ENCODE results near the gene TVP23A. TPM values are rescaled to one million over a fixed set of nuclear protein-coding genes. Genes with fewer than 3 reads are reported as not detected.

The TVP23A gene
- total RNA-seq, 1 experiment from 2014 or later, result not detected

DNA sequence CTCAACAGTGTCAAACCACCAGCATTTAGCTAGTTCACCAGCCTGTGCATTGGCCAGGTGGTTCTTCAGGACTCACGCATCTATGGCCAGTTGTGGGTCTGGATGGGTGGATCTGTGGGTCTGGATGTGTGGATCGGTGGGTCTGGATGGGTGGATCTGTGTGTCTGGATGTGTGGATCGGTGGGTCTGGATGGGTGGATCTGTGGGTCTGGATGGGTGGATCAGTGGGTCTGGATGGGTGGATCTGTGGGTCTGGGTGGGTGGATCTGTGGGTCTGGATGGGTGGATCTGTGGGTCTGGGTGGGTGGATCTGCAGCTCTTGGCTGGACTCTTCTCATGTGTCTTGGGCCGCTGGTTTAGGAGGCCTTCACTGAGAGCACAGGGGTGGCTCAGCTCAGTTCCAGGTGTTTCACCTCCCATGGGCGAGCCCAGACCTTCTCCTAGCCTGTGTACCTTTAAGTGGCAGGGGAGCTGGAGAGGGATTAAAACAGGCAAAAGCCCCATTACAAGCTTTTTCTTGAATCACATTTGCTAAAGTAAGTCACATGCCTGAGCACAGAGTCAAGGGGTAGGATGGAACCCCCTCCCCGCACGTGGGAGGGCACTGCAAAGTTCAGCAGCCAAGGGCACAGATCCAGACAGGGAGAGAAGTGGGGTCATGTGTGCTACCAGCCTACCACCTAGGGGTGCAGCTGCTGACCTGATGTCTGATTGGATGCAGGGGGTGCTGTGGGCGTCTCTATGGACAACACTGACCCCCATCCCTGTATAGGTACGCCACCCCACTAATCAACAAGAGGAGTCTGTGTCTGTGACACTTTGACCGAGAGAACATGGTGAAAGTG, 78.4 kb downstream of the TVP23A start:
- DNase-seq (ENCODE audit: low spot score), result no peak
- POLR2A ChIA-PET (ENCODE audit: low non-redundant PET), result no interaction called here
- no peak overlapping the region for H3K27ac ChIP-seq (ENCODE audit: low read depth, low read length, poor library complexity, severe bottlenecking)
- H3K4me3 ChIP-seq (ENCODE audit: low read depth, low read length, poor library complexity, severe bottlenecking), result no peak overlapping the region
- no TSS peak for BruUV-seq (replicated peaks)
- TF ChIP-seq, protein P1, sequence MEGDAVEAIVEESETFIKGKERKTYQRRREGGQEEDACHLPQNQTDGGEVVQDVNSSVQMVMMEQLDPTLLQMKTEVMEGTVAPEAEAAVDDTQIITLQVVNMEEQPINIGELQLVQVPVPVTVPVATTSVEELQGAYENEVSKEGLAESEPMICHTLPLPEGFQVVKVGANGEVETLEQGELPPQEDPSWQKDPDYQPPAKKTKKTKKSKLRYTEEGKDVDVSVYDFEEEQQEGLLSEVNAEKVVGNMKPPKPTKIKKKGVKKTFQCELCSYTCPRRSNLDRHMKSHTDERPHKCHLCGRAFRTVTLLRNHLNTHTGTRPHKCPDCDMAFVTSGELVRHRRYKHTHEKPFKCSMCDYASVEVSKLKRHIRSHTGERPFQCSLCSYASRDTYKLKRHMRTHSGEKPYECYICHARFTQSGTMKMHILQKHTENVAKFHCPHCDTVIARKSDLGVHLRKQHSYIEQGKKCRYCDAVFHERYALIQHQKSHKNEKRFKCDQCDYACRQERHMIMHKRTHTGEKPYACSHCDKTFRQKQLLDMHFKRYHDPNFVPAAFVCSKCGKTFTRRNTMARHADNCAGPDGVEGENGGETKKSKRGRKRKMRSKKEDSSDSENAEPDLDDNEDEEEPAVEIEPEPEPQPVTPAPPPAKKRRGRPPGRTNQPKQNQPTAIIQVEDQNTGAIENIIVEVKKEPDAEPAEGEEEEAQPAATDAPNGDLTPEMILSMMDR (conservative IDR thresholded peaks at IDR 0.05; ENCODE audit: low read depth, low read length), result no peak
- TF ChIP-seq EZH2 (IDR thresholded peaks at IDR 0.05; ENCODE audit: borderline replicate concordance, low read depth, low read length, poor library complexity, severe bottlenecking), result no peak
- no peaks in the 10 kb centered on the region for H3K9me3 ChIP-seq (ENCODE audit: low read depth, low read length, poor library complexity, severe bottlenecking)
- H3K27me3 ChIP-seq (replicated peaks; ENCODE audit: insufficient read depth, low read depth, low read length, poor library complexity), result no peaks in the 10 kb centered on the region
- intact Hi-C loops (cut with micrococcal nuclease; ENCODE audit: unreplicated experiment), result loop anchor here (5.0 to 10.0 kb wide), 3 partner anchors 155 to 428 kb away; partner anchors contain the start of gene EMP2
- CTCF ChIA-PET, result no interaction called here
- H3K4me1 ChIP-seq (ENCODE audit: insufficient read depth, low read length, poor library complexity, severe bottlenecking), result peaks cover 5% of the 10 kb centered on the region
- no peaks in the 10 kb centered on the region for H3K36me3 ChIP-seq (ENCODE audit: insufficient read depth, low read length, poor library complexity, severe bottlenecking)

GRCh38 chr16:10738231-10739077, 80.1 kb downstream of the TVP23A start:
- no peak for DNase-seq (ENCODE audit: low spot score)
- ChIA-PET CTCF (interaction anchor here (0.7 kb wide), 1 partner anchor 222 kb away, joined by 5 read pairs; no protein-coding TSS in a partner anchor), POLR2A (ENCODE audit: low non-redundant PET) (no interaction called here)
- H3K4me1 ChIP-seq (ENCODE audit: insufficient read depth, low read length, poor library complexity, severe bottlenecking), result no peaks in the 10 kb centered on the region
- H3K27me3 ChIP-seq (replicated peaks; ENCODE audit: insufficient read depth, low read depth, low read length, poor library complexity), result no peaks in the 10 kb centered on the region
- H3K9me3 ChIP-seq (ENCODE audit: low read depth, low read length, poor library complexity, severe bottlenecking), result no peaks in the 10 kb centered on the region
- intact Hi-C loops (cut with micrococcal nuclease; ENCODE audit: unreplicated experiment), result loop anchor here (5.0 to 10.0 kb wide), 2 partner anchors 154 to 426 kb away; partner anchors contain the start of gene EMP2
- H3K27ac ChIP-seq (ENCODE audit: low read depth, low read length, poor library complexity, severe bottlenecking), result no peak overlapping the region
- BruUV-seq (replicated peaks), result no TSS peak
- H3K36me3 ChIP-seq (ENCODE audit: insufficient read depth, low read length, poor library complexity, severe bottlenecking), result no peaks in the 10 kb centered on the region
- TF ChIP-seq, protein P1 (conservative IDR thresholded peaks at IDR 0.05; ENCODE audit: low read depth, low read length), result no peak
- TF ChIP-seq EZH2 (IDR thresholded peaks at IDR 0.05; ENCODE audit: borderline replicate concordance, low read depth, low read length, poor library complexity, severe bottlenecking), result no peak
- H3K4me3 ChIP-seq (ENCODE audit: low read depth, low read length, poor library complexity, severe bottlenecking), result no peak overlapping the region

DNA sequence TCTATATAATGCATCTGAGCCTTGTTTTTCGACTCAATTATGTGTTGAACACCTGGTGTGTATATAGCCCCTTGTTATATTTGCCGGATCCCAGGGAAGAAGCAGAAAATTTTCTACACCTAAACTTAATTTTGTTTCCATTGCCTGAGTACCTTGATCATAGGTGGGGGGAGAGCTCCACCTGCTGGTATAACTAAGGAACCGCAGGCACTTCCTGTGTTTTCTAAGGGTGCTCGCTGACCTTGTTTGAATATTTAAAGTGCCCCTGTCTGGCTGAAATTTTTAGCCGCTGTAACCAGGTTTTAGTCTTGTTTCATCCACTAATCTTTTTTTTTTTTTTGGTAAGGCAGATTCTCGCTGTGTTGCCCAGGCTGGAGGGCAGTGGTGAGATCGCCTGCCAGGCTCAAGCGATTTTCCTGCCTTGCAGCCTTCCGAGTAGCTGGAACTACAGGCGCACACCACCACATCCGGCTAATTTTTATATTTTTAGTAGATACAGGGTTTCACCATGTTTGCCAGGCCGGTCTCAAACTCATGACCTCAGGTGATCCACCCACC, 81.4 kb downstream of the TVP23A start:
- POLR2A ChIA-PET (ENCODE audit: low non-redundant PET), result no interaction called here

More for the DNA sequence above, 81.4 kb downstream of the TVP23A start:
- no peaks in the 10 kb centered on the region for H3K4me1 ChIP-seq (ENCODE audit: insufficient read depth, low read length, poor library complexity, severe bottlenecking)
- TF ChIP-seq EZH2 (IDR thresholded peaks at IDR 0.05; ENCODE audit: borderline replicate concordance, low read depth, low read length, poor library complexity, severe bottlenecking), result no peak
- TF ChIP-seq, protein P1 (conservative IDR thresholded peaks at IDR 0.05; ENCODE audit: low read depth, low read length), result peak; percentile 94
- no peaks in the 10 kb centered on the region for H3K9me3 ChIP-seq (ENCODE audit: low read depth, low read length, poor library complexity, severe bottlenecking)
- intact Hi-C loops (cut with micrococcal nuclease; ENCODE audit: unreplicated experiment), result loop anchor here (1.0 to 10.0 kb wide), 4 partner anchors 152 to 480 kb away; partner anchors contain the start of gene EMP2
- no peak overlapping the region for H3K27ac ChIP-seq (ENCODE audit: low read depth, low read length, poor library complexity, severe bottlenecking)
- no peak overlapping the region for H3K4me3 ChIP-seq (ENCODE audit: low read depth, low read length, poor library complexity, severe bottlenecking)
- BruUV-seq (replicated peaks), result no TSS peak
- H3K27me3 ChIP-seq (replicated peaks; ENCODE audit: insufficient read depth, low read depth, low read length, poor library complexity), result no peaks in the 10 kb centered on the region
- H3K36me3 ChIP-seq (ENCODE audit: insufficient read depth, low read length, poor library complexity, severe bottlenecking), result no peaks in the 10 kb centered on the region
- CTCF ChIA-PET, result interaction anchor here (0.7 to 1.3 kb wide), 5 partner anchors 24 to 481 kb away, joined by 3 to 10 read pairs (median 4); no protein-coding TSS in a partner anchor
- DNase-seq (ENCODE audit: low spot score), result peak; percentile 73
